ENCODE measurements around the gene ADAT3.
A peak's percentile ranks its signal among the peaks of the same experiment; 100 is the strongest.

ADAT3 gene

DNA sequence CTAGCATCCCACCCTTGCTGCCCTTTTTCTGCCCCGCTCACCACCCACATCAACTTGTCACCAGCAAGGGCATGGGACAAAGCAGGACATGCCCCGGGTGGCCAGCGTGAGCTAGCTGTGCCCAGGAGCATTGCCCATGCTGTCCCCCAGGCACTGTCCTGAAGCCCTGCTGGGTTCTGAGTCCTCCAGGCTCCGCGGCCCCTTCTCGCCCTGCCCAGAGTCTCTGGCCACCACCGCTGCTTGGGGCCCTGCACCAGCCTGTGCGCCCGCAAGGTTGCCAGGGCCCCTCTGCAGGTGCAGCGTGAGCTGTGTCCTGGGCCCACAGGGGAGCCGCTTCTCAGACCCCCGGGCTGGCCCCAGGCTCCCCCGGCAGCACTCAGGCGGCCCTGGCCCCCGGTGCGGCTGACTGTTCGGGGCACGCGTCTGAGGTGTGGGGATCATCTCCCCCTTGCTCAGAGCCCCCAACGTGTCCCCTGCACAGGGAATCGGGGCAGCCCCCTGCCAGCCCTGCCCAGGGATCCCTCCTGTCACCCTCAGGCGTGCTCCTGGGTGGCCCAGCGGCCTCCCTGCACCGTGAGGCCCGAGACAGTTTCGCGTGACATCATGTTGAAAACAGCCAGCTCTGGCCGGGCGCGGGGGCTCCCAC is 39.8 kb downstream of the ADAT3 start:
- no peak for TF ChIP-seq USF1 (IDR thresholded peaks at IDR 0.05)
- TF ChIP-seq TEAD4 (IDR thresholded peaks at IDR 0.05) = no peak
- no peak for TF ChIP-seq CEBPB (IDR thresholded peaks at IDR 0.05)
- TF ChIP-seq REST (IDR thresholded peaks at IDR 0.05; ENCODE audit: low read depth) = no peak
- no peak for TF ChIP-seq EP300 (IDR thresholded peaks at IDR 0.05; ENCODE audit: borderline replicate concordance)
- TF ChIP-seq TAF1 (IDR thresholded peaks at IDR 0.05; ENCODE audit: low read depth) = no peak
- no peak for TF ChIP-seq FOXM1 (IDR thresholded peaks at IDR 0.05; ENCODE audit: borderline replicate concordance, low read depth)

DNA sequence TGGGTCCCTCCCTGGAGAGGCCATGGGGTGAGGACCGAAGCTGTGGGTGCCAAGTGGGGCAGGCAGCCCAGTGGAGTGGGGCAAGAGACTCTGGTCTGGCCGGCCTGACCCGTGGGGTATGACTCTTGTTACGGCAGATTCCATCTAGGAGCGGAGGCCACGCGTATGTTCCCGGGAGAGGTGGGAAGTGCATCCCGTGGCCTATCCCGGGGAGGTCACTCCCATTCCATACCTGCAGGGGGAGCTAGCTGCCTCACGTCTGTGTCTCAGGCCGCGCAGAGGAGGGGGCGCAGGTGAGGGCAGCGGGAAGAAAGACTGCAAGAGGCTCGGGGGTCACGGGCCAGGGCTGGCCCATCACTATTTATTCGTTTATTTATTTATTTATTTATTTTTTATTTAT is 40.7 kb downstream of the ADAT3 start:
- no peak for TF ChIP-seq REST (IDR thresholded peaks at IDR 0.05; ENCODE audit: low read depth)
- peak; percentile 40; the same call in 1 of the 2 replicates for TF ChIP-seq RAD21 (IDR thresholded peaks at IDR 0.05; ENCODE audit: low read depth)

GRCh38 chr19:1947651-1948209 is 42.5 kb downstream of the ADAT3 start:
- no peak for TF ChIP-seq MAX (IDR thresholded peaks at IDR 0.05)
- no peak for TF ChIP-seq ZBTB7A (IDR thresholded peaks at IDR 0.05; ENCODE audit: low read depth)
- TF ChIP-seq EGR1 (IDR thresholded peaks at IDR 0.05) = no peak
- no peak for TF ChIP-seq NFIC (IDR thresholded peaks at IDR 0.05)
- no peak for TF ChIP-seq TAF1 (IDR thresholded peaks at IDR 0.05; ENCODE audit: low read depth)
- no peak for TF ChIP-seq FOXM1 (IDR thresholded peaks at IDR 0.05; ENCODE audit: borderline replicate concordance, low read depth)
- no peak for TF ChIP-seq CREB1 (IDR thresholded peaks at IDR 0.05; ENCODE audit: low read depth)
- TF ChIP-seq USF1 (IDR thresholded peaks at IDR 0.05) = no peak
- no peak for TF ChIP-seq REST (IDR thresholded peaks at IDR 0.05; ENCODE audit: low read depth)
- TF ChIP-seq YY1 (IDR thresholded peaks at IDR 0.05; ENCODE audit: low read depth) = no peak
- no peak for TF ChIP-seq TCF12 (IDR thresholded peaks at IDR 0.05; ENCODE audit: low read depth)
- TF ChIP-seq EP300 (IDR thresholded peaks at IDR 0.05; ENCODE audit: borderline replicate concordance) = no peak

DNA sequence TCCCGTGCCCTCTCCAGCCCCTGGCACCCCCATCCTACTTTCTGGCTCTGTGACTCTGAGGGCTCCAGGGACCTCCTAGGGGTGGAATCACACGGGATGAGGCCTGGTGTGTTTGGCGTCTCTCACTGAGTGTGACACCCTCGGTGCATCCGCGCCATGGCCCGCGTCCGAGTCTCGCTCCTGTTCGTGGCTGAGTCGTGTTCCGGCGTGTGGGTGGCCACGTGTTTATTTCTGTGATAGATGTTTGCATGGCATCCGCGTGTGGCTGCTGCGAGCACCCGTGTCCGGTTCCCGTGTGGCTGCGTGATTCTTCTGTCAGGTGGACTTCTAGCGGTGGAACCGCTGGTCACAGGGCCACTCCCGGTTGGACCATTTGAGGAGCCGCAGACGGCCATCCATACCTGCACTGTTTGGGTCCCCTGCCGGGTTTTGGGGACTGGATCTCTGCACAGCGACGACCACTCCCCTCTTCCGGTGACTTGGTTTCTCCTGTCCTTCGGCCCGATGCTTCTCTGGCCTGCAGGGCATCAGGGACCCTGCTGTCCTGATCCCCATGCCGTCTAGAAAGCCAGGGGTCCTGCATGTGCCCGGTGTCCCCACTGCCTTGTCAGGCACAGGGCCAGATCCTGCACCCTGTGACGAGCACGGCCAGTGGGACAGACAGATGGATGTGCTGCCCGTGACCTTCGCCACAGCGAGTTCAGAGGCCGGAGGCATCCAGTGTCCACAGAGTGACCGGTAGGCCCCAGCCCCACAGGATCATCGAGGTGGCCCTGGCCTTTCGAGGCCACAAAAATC is 44.3 kb downstream of the ADAT3 start:
- TF ChIP-seq YY1 (IDR thresholded peaks at IDR 0.05; ENCODE audit: low read depth) (no peak), TAF1 (IDR thresholded peaks at IDR 0.05; ENCODE audit: low read depth) (no peak), RAD21 (IDR thresholded peaks at IDR 0.05; ENCODE audit: low read depth) (no peak), FOXM1 (IDR thresholded peaks at IDR 0.05; ENCODE audit: borderline replicate concordance, low read depth) (no peak), MAX (IDR thresholded peaks at IDR 0.05) (no peak), NFIC (IDR thresholded peaks at IDR 0.05) (no peak), CREB1 (IDR thresholded peaks at IDR 0.05; ENCODE audit: low read depth) (no peak), TCF12 (IDR thresholded peaks at IDR 0.05; ENCODE audit: low read depth) (no peak), EGR1 (IDR thresholded peaks at IDR 0.05) (no peak), REST (IDR thresholded peaks at IDR 0.05; ENCODE audit: low read depth) (no peak), EP300 (IDR thresholded peaks at IDR 0.05; ENCODE audit: borderline replicate concordance) (no peak), ZBTB7A (IDR thresholded peaks at IDR 0.05; ENCODE audit: low read depth) (no peak), USF1 (IDR thresholded peaks at IDR 0.05) (no peak), CEBPB (IDR thresholded peaks at IDR 0.05) (no peak), TEAD4 (IDR thresholded peaks at IDR 0.05) (no peak)
